MCF 10A (cell line): ENCODE results near the gene SPTB. TPM values are rescaled to one million over a fixed set of nuclear protein-coding genes. Genes with fewer than 3 reads are reported as not detected.
A peak's percentile ranks its signal among the peaks of the same experiment; 100 is the strongest.

Source experiments
- BruUV-seq: library from RNA; stranded (reverse); fragments of 400-500 nt; replicated peaks from 2 replicates; lab custom pipeline; 2021; lab: Mats Ljungman, UMichigan
- CTCF ChIA-PET: fragments of 300-600 bp; sonication (Branson Sonifier 250); formaldehyde crosslinking; extraction: SDS; loops from one replicate; lab custom pipeline; 2021; ENCODE audit warnings: antibody characterized with exemption, inconsistent platforms; lab: Yijun Ruan, JAX
- POLR2A ChIA-PET: fragments of 300-600, 350-650 bp; sonication (Branson Sonifier 250); formaldehyde crosslinking; extraction: SDS; loops from one replicate; lab custom pipeline; 2020; ENCODE audit warnings: antibody characterized with exemption, inconsistent platforms; lab: Yijun Ruan, JAX
- DNase-seq: peaks from one replicate; pipeline ENCODE4 v3.0.0-alpha.2; 2018; ENCODE audit not compliant: unreplicated experiment
- H3K27ac Mint-ChIP-seq: one replicate; pipeline ENCODE4 v1.8.0; 2022; ENCODE audit warnings: mild to moderate bottlenecking, low read depth, mixed read lengths; ENCODE audit not compliant: unreplicated experiment
- H3K27me3 Mint-ChIP-seq: one replicate; pipeline ENCODE4 v1.8.0; 2022; ENCODE audit warnings: mixed read lengths; ENCODE audit not compliant: insufficient read depth, unreplicated experiment
- H3K36me3 Mint-ChIP-seq: one replicate; pipeline ENCODE4 v1.8.0; 2022; ENCODE audit warnings: mild to moderate bottlenecking, moderate library complexity, mixed read lengths; ENCODE audit not compliant: insufficient read depth, unreplicated experiment
- H3K4me1 Mint-ChIP-seq: one replicate; pipeline ENCODE4 v1.8.0; 2022; ENCODE audit warnings: mixed read lengths; ENCODE audit not compliant: insufficient read depth, unreplicated experiment
- H3K4me3 Mint-ChIP-seq: one replicate; pipeline ENCODE4 v1.8.0; 2022; ENCODE audit warnings: mild to moderate bottlenecking, moderate library complexity, mixed read lengths; ENCODE audit not compliant: unreplicated experiment
- H3K9me3 Mint-ChIP-seq: one replicate; pipeline ENCODE4 v1.8.0; 2022; ENCODE audit warnings: mixed read lengths; ENCODE audit not compliant: unreplicated experiment
- intact Hi-C: fragments of 100-400 bp; cut with micrococcal nuclease; formaldehyde crosslinking; loops from 2 replicates; pipeline ENCODE4 v1.14.1; 2022
- total RNA-seq: library from RNA; stranded (reverse); gene quantifications from 2 replicates; pipeline ENCODE4 v1.2.3, GENCODE V29; 2022
- TF ChIP-seq, protein P1 (sequence below): fragments of 200-600 bp; IDR thresholded peaks from one replicate; pipeline ENCODE4 v1.8.0; 2022; ENCODE audit warnings: antibody characterized with exemption, mild to moderate bottlenecking; ENCODE audit not compliant: unreplicated experiment

Gene SPTB
- total RNA-seq, 1 experiment from 2014 or later, result 1.3 TPM

DNA sequence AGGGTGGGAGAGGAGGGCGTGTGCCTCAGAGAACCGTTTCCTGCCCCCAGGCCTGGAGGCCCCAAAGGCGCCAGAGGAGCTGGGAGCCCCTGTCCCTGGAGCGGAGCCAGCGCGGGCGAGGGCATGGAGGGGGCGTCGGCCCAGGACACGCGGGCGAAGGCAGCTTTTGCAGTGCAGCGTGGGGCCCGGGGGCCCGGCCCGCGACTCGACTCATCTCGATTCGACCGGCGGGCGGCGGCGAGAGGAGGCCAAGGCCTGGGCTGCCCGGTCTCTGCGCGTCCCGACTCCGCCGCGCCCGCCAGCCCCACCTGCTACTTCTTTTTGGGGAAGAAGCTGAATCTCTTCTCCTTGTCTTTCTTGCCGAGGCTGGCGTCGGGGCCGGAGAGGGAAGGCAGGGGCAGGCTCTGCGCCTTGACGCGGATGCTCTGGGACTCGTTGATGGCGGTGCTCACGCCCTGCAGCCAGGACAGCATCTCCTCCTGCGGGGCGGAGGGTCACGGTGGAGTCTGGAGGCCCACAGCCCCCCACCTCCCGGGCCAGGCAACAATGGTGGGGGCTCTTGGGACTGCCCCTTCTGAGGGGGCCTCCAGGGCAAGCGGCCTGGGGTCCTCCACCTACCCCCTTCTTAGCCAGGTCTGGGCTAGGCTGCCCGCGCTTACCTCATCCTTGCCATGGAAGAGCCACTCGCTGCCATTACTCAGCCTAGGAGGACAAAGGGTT, 130.6 kb downstream of the SPTB start:
- BruUV-seq, result no TSS peak
- ChIA-PET CTCF (interaction anchor here (1.1 to 2.2 kb wide), 2 partner anchors 77 to 143 kb away, joined by 3 to 7 read pairs; no protein-coding TSS in a partner anchor), POLR2A (interaction anchor here (0.5 to 1.8 kb wide), 4 partner anchors 10 to 154 kb away, joined by 3 to 7 read pairs (median 4); no protein-coding TSS in a partner anchor)
- no peak overlapping the region for H3K4me3 Mint-ChIP-seq
- H3K9me3 Mint-ChIP-seq, result no peaks in the 10 kb centered on the region
- peaks cover 58% of the 10 kb centered on the region for H3K36me3 Mint-ChIP-seq
- peak overlapping the region; percentile 23 for H3K27ac Mint-ChIP-seq
- TF ChIP-seq, protein P1, sequence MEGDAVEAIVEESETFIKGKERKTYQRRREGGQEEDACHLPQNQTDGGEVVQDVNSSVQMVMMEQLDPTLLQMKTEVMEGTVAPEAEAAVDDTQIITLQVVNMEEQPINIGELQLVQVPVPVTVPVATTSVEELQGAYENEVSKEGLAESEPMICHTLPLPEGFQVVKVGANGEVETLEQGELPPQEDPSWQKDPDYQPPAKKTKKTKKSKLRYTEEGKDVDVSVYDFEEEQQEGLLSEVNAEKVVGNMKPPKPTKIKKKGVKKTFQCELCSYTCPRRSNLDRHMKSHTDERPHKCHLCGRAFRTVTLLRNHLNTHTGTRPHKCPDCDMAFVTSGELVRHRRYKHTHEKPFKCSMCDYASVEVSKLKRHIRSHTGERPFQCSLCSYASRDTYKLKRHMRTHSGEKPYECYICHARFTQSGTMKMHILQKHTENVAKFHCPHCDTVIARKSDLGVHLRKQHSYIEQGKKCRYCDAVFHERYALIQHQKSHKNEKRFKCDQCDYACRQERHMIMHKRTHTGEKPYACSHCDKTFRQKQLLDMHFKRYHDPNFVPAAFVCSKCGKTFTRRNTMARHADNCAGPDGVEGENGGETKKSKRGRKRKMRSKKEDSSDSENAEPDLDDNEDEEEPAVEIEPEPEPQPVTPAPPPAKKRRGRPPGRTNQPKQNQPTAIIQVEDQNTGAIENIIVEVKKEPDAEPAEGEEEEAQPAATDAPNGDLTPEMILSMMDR, result no peak
- DNase-seq, result no peak
- H3K4me1 Mint-ChIP-seq, result no peaks in the 10 kb centered on the region
- no peaks in the 10 kb centered on the region for H3K27me3 Mint-ChIP-seq
- intact Hi-C loops, result no loop called here

DNA sequence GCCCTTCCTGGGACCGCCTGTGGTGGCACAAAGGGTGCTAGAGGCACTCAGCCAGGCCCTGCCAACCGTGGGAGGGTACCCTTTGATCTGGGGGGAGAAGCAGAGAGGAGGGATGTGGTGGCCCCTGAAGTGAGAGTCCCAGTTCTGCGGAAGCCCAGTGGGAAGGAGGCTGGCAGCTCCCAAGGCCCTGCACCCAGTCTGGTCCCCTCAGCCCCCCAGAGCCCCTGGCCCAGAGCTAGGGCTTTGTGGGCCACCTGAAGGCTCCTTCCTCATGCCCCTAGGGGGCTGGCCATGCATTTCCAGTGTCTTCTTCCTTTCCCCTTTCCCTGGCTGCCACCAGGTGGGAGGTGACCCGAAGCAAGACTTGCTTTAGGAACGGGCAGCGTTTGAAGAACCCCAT, 131.2 kb downstream of the SPTB start:
- CTCF ChIA-PET, result interaction anchor here (2.2 kb wide), 1 partner anchor 143 kb away, joined by 7 read pairs; no protein-coding TSS in a partner anchor
- BruUV-seq, result no TSS peak
- peaks cover 64% of the 10 kb centered on the region for H3K36me3 Mint-ChIP-seq

DNA sequence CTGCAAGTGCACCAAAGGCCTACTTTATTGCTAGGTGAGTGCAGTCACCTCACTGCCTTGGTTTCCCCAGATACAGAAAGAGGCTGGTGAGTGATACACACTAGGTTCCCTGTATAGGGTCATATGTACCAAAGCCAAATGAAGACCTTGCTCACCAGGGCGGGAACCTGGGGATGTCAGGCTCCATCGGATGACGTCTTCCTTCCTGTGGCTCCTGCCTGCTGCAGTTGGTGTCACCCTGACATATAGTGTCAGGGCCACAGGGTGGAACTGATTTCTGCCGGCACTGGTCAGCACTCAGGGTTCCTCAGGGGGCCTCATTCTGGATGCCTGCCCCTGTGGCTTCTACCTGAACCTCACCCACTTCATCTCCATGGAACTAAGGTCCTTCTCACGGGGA, 132.4 kb downstream of the SPTB start:
- Mint-ChIP-seq H3K9me3 (no peaks in the 10 kb centered on the region), H3K36me3 (peaks cover 59% of the 10 kb centered on the region), H3K4me1 (no peaks in the 10 kb centered on the region), H3K27ac (no peak overlapping the region), H3K27me3 (no peaks in the 10 kb centered on the region), H3K4me3 (no peak overlapping the region)
- TF ChIP-seq, protein P1, result no peak
- CTCF ChIA-PET, result interaction anchor here (0.6 to 0.9 kb wide), 3 partner anchors 13 to 63 kb away, joined by 3 read pairs; no protein-coding TSS in a partner anchor
- DNase-seq, result no peak
- intact Hi-C loops, result no loop called here
- POLR2A ChIA-PET, result interaction anchor here (0.7 kb wide), 1 partner anchor 58 kb away, joined by 3 read pairs; no protein-coding TSS in a partner anchor
- no TSS peak for BruUV-seq

More for the DNA sequence above, 131.2 kb downstream of the SPTB start:
- Mint-ChIP-seq H3K4me3 (no peak overlapping the region), H3K9me3 (no peaks in the 10 kb centered on the region), H3K27me3 (no peaks in the 10 kb centered on the region), H3K4me1 (no peaks in the 10 kb centered on the region), H3K27ac (no peak overlapping the region)
- POLR2A ChIA-PET, result interaction anchor here (0.6 to 1.4 kb wide), 2 partner anchors 66 to 77 kb away, joined by 3 to 5 read pairs; no protein-coding TSS in a partner anchor
- TF ChIP-seq, protein P1, result no peak
- DNase-seq, result no peak
- intact Hi-C loops, result no loop called here
